ENCODE measurements around the gene SNX6. TPM values are rescaled to one million over a fixed set of nuclear protein-coding genes. Genes with fewer than 3 reads are reported as not detected.
"Not testable (repeated sequence)": the region's sequence is repeated elsewhere in the genome, so short reads cannot be mapped to it uniquely, and the experiment has no call there.

Gene SNX6
- polyA plus RNA-seq, 4 donors = 91.8 to 140 (median 114) TPM

DNA sequence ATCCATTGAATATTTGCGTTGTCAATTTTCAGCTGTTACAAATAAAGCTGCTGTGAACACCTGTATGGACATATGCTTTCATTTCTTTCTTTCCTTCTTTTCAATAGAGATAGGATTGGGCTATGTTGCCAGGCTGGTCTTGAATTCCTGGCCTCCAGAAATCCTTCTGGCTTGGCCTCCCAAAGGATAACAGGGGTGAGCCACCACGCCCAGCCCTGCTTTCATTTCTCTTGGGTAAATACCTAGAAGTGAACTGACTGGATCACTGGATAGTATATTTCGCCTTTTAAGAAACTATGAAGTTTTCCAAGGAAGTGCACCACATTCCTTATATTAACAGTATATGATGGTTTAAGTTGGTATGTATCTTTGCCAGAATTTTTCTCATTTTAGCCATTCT is 58.2 kb downstream of the SNX6 start:
- DNase-seq (ENCODE audit: low read depth in 4 of 4, low spot score in 2 of 4) = no peak

DNA sequence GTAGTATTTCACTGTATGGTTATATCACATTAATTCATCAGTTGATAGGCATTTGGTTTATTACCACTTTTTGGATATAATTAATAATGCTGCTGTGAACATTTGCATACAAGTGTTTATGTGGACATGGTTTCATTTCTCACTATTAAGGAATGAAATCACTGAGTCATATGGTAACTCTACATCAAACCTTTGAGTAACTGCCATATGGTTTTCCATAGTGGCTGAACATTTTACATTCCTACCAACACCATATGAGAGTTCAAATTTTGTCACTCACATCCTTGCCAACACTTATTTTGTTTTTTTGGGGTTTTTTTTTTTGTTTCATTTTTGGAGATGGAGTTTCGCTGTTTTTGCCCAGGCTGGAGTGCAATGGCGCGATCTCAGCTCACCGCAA is 60.2 kb downstream of the SNX6 start:
- DNase-seq (ENCODE audit: low read depth in 4 of 4, low spot score in 2 of 4) = no peak

DNA sequence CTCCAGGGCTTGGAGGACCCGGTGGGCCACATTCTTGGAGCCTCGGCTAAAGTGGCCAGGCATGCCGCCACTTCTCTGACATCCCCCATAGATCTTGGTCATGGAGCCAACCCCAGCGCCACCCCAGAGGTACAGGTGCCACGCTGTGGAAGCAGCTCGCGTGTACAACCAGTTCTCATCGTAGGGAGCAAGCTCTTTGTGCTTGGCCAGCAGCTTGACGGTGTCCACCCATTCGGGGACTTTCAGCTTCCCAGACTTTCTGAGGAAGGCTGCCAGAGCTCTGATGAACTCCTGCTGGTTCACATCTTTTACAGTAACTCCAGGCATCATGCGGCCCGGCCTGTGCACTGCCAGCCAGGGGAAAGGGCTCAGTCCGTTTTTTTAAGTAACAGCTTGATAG is 61.1 kb downstream of the SNX6 start:
- DNase-seq (ENCODE audit: low read depth in 4 of 4, low spot score in 2 of 4) = no peak

DNA sequence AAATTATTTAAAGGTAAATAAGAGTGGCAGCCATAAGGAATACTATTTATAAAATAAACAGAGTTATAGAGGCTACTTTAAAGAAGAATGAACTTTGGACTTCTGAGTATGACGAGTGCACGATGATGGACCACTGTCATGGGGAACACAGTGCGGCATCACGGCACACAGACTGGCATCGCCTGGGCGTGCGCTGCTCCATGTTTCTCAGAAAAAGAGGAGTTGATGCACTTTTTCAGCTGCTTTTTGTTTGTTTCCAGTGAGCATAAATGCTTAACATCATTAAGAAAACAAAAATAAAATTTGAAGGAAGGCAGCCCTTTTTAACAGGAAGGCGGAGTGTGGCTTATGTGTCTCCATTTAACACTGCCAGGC is 67.2 kb downstream of the SNX6 start:
- no peak for DNase-seq (ENCODE audit: low read depth in 4 of 4, low spot score in 2 of 4)

DNA sequence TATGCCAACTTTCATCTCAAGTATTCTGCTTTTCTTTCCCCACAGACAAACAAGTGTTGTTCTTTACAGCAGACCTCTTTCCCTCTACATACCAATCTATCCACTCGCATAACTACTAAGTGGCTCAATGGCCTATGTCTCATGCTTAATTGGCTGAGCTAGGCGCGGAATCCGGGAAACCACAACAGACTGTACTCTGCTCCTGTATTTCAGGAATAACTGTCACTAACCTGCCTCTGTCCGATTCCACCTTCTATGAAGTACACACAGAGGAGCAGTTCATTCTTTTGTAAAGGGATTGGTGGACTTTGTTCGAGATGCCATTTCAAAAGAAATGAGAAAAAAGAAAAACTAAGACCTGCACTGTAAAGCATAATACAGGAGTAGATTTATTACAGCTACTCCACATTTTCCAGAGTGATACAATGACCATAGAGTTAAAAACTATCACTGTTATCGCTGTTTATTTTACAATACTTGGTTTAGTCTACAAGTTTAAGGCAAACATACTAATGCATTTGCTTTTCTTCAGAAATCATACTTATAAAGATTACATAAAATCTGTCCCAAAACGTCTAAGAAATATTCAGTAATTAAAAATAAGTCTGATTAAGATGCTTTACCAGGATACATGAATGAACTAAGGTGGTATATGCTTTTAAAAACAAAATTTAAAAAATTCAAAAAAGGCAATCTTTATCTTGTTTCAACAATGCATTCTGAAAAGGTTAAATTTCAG is 67.7 kb downstream of the SNX6 start:
- DNase-seq (ENCODE audit: low read depth in 4 of 4, low spot score in 2 of 4) = not testable (repeated sequence)

DNA sequence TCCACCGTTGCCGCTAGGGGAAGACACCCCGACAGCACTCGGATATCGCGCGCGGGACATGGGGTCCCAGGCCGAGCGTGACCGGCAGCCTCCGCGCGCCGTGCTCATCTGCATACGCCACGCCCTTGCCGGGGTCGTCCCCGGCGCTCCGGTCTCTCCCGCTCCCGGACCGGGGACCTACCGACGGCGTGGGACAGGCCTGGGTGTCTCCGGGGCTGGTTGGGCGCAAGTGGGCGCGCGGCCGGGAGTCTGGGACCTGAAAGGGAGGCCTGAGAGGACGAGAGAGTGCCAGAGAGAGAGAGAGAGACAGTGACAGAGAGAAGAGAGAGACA is 73.5 kb downstream of the SNX6 start:
- not testable (repeated sequence) for DNase-seq (ENCODE audit: low read depth in 4 of 4, low spot score in 2 of 4)

DNA sequence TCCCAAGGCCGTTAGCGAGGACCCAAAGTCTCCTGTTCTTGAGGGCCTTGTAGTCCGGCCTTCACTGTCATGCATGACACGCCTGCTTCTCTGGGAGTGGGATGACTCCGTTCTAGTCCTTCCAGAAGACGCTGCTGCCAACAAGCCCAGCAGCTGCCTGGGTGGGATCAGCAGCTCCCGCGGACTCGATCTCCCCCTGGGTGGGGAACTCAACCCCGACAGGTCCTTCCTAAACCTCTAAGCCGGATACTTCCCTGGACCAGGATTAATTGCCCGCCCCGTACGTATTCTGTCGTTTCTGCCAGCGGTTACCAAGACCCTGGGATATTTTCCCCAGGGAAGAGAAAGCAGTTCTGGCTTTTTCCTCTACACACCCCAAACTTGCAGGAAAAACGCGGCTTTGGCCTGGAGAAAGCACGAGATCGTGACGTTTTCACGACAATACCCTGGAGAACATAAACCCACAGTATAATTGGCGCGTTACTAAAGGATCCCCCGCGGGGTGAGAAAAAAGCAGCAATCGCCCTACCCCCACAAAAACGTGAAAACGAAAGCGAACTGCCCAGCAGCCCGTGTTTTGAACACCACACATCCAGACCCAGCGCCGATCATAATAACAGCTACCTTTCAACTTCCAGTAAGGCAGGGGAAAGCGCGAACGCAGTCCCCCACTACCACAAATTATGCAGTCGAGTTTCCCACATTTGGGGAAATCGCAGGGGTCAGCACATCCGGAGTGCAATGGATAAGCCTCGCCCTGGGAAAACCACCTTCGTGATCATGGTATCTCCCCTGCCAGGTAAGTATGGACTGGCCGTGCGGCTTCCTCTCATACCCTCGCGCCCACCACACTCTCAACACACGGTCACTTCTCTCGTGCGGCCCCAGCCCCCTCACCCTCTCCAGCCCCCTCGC is 74.1 kb downstream of the SNX6 start:
- DNase-seq (ENCODE audit: low read depth in 4 of 4, low spot score in 2 of 4) = not testable (repeated sequence)

DNA sequence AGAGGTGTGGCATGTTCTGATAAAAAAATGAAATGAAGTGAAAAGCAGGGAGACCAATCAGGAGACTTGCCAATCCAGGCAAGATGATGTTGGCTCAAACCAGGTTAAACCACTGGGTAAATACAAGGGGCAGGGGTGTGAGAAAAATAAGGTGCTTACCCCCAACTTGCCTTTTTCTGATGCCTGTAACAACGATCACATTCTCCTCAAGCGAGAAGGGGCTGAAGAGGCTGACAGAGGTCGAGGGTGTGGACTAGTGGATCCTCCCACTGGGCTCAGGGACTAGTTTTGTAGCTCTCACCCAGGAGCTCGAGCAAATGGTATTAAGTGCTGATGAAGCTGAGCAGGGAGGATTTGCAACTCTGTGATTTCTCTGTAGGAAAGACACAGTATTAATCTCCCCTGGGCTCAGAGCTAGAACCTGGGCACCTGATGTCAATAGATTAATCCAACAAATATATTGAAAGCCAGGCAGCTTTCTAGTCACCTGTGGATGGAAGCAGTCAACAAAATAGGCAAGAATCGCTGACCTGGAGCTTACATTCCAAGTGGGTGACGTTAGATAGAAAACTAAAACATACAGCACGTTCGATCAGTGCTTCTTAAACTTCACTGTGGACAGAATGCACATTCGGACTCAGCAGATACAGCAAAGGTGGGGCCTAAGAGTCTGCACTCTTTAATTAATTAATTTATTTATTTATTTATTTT is 75.3 kb downstream of the SNX6 start:
- no peak for DNase-seq (ENCODE audit: low read depth in 4 of 4, low spot score in 2 of 4)

DNA sequence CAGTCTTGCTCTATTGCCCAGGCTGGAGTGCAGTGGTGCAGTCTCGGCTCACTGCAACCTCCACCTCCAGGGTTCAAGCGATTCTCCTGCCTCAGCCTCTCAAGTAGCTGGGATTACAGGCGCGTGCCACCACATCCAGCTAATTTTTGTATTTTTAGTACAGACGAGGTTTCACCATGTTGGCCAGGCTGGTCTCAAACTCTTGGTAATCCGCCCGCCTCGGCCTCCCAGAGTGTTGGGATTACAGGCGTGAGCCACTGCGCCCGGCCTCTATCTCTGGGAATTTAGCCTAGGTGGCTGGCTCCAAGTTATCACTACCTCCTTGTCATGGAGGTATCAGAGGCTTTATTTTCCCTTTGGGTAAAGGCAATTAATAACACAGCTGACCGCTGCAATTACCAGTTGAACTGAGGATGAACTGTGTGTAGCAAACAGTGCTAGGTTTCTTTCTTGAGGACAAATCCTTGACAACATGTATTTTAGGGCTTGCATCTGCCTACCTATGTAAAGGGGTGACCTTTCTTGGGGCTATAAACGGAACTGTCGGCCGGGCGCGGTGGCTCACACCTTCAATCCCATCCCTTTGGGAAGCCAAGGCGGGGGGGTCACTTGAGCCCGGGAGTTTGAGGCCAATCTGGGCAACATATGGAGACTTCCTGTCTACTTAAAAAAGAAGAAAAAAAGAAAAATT is 80.5 kb downstream of the SNX6 start:
- not testable (repeated sequence) for DNase-seq (ENCODE audit: low read depth in 4 of 4, low spot score in 2 of 4)

DNA sequence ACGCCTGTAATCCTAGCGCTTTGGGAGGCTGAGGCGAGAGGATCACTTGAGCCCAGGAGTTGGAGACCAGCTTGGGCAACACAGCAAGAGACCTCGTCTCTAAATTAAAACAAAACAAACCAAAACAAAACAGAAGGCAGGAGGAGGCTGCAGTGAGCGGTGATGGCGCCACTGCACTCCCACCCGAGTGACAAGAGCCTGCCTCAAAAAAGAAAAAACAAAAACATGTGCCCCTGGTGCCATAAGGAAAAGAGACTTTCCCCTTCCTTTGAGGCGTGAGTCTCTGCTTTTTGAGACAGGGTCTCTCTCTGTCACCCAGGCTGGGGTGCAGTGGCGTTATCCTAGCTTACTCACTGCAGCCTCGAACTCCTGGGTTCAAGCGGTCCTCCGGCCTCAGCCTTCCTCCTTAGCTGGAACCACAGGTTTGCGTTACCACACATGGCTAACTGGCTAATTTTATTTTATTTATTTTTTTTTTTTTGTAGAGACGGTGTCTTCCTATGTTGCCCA is 81.4 kb downstream of the SNX6 start:
- no peak for DNase-seq (ENCODE audit: low read depth in 4 of 4, low spot score in 2 of 4)

DNA sequence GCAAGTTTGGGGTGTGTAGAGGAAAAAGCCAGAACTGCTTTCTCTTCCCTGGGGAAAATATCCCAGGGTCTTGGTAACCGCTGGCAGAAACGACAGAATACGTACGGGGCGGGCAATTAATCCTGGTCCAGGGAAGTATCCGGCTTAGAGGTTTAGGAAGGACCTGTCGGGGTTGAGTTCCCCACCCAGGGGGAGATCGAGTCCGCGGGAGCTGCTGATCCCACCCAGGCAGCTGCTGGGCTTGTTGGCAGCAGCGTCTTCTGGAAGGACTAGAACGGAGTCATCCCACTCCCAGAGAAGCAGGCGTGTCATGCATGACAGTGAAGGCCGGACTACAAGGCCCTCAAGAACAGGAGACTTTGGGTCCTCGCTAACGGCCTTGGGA is 82.8 kb downstream of the SNX6 start:
- not testable (repeated sequence) for DNase-seq (ENCODE audit: low read depth in 4 of 4, low spot score in 2 of 4)

DNA sequence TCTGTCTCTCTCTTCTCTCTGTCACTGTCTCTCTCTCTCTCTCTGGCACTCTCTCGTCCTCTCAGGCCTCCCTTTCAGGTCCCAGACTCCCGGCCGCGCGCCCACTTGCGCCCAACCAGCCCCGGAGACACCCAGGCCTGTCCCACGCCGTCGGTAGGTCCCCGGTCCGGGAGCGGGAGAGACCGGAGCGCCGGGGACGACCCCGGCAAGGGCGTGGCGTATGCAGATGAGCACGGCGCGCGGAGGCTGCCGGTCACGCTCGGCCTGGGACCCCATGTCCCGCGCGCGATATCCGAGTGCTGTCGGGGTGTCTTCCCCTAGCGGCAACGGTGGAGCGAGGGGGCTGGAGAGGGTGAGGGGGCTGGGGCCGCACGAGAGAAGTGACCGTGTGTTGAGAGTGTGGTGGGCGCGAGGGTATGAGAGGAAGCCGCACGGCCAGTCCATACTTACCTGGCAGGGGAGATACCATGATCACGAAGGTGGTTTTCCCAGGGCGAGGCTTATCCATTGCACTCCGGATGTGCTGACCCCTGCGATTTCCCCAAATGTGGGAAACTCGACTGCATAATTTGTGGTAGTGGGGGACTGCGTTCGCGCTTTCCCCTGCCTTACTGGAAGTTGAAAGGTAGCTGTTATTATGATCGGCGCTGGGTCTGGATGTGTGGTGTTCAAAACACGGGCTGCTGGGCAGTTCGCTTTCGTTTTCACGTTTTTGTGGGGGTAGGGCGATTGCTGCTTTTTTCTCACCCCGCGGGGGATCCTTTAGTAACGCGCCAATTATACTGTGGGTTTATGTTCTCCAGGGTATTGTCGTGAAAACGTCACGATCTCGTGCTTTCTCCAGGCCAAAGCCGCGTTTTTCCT is 83.4 kb downstream of the SNX6 start:
- DNase-seq (ENCODE audit: low read depth in 4 of 4, low spot score in 2 of 4) = not testable (repeated sequence)

DNA sequence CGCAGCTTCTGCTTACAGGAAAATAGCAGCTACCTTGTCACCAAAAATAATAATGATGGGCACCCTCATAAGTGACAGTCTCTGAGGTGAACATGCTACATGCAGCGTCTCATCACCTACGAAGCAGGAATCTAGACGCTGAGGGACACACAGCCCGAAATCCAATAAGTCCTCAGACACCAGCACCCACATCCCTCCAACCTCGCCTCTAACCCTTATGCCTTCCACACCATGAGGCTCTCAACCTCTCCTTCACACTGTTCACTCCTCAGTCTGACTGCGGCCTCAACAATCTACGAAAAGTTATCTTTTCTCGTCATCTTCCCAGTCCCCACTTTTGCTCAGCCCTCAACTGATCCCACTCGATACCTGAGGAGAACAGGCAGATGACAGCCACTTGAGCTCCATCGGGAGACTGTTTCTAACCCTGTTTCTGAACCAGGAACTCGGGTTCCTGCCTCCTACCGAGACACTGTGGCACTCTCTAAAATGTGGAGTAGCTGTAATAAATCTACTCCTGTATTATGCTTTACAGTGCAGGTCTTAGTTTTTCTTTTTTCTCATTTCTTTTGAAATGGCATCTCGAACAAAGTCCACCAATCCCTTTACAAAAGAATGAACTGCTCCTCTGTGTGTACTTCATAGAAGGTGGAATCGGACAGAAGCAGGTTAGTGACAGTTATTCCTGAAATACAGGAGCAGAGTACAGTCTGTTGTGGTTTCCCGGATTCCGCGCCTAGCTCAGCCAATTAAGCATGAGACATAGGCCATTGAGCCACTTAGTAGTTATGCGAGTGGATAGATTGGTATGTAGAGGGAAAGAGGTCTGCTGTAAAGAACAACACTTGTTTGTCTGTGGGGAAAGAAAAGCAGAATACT is 89.5 kb downstream of the SNX6 start:
- DNase-seq (ENCODE audit: low read depth in 4 of 4, low spot score in 2 of 4) = not testable (repeated sequence)

DNA sequence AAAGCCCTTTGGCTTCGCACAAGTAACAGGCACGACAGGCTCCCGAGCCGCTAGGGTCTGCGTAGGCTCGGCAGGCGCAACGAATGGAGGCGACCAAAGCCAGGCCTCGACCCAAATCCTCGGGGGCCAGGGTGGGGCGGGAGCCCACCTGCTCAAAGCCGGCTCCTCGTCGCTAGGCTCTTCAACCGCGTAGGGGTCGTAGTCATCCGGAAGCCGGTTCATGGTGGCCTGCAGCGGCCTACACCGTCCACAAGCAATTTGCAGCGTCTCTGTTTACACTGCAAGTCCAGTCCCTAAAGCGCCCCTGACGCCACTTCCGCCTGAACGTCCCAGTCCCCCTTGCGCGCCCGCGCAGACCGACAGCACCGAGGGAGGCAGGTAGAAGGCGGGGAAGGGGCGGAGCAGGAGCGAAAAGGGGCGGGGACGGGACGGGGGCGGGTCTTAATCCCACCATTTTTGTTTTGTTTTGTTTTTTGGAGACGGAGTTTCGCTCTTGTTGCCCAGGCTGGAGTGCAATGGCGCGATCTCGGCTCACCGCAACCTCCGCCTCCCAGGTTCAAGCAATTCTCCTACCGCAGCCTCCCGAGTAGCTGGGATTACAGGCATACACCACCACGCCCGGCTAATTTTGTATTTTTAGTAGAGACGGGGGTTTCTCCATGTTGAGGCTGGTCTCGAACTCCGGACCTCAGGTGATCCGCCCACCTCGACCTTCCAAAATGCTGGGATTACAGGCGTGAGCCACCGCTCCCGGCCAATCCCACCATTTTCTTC is 90.4 kb downstream of the SNX6 start, which contains the start of gene EAPP:
Gene EAPP (minus strand): TSS at position 295 of the 774 bp plus-strand sequence. CDS start 73 bp downstream, at position 222.
- DNase-seq (ENCODE audit: low read depth in 4 of 4, low spot score in 2 of 4) = peak; percentile 84 to 96 (median 90)

DNA sequence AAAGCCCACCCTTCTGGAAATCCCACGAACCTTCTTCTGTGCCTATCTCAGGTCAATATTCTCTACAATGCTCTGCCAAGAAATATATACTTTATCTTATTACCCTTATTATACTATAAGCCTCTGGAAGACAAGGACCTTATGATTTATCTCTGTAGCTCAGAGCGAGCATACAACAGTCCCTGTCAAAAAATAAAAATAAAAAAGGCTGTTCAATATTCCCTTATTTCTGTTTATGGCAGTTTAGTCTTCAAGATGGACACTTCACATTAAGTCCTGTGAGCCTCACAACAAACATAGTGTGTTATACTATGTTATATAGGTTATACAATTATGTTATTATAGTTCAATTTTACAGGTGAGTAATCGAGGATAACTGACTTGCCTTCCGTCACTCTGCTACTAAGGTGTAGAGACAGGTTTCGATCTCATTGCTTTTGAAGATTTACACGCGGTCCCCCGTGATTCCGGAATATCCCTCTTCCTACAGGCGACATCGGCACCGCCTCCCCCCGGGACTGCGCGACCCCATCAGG is 91.0 kb downstream of the SNX6 start:
- peak in 2 of 4 donors; percentile 22 to 25 for DNase-seq (ENCODE audit: low read depth in 4 of 4, low spot score in 2 of 4)

DNA sequence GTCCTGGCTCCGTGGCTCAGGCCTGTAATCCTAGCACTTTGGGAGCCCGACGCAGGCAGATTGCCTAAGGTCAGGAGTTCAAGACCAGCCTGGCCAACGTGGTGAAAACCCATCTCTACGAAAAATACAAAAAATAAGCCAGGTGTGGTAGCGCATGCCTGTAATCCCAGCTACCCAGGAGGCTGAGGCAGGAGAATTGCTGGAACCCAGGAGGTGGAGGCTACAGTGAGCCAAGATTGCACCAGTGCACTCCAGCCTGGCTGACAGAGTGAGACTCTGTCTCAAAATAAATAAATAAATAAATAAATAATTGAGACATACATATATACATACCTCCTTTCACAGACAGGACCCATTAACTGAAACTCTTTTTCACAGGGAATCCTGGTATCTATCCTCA is 91.9 kb downstream of the SNX6 start:
- not testable (repeated sequence) for DNase-seq (ENCODE audit: low read depth in 4 of 4, low spot score in 2 of 4)

DNA sequence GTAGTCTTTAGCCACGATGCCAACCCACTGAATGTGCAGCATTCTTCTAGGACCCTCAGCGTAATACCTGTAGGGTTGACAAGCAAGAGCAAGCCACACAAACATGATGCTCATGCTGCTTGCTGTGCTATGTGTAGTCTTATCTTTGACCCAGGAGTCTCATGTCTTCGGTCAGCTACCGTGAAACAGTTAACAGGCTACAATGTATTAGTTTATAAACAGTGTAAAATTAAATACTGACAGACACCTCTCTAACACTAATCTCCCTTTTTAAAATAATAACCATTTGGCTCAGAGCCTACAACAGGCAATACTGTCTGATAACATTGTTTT is 92.3 kb downstream of the SNX6 start:
- no peak for DNase-seq (ENCODE audit: low read depth in 4 of 4, low spot score in 2 of 4)
